Endothelial cell of umbilical vein (primary cell): ENCODE results near the gene TGFBR3. TPM values are rescaled to one million over a fixed set of nuclear protein-coding genes. Genes with fewer than 3 reads are reported as not detected.

Experiments used
- BruUV-seq: library from RNA; stranded (reverse); fragments of 400-500 nt; replicated peaks from 2 replicates; lab custom pipeline; 2021; lab: Mats Ljungman, UMichigan
- CTCF ChIA-PET: fragments of 300-600, 350-600 bp; sonication (Branson Sonifier 250); formaldehyde crosslinking; loops from one replicate; lab custom pipeline; 2021; ENCODE audit warnings: antibody characterized with exemption, inconsistent platforms; lab: Charles Lee
- POLR2A ChIA-PET: fragments of 300-600, 350-600 bp; sonication (Branson Sonifier 250); formaldehyde crosslinking; loops from one replicate; lab custom pipeline; 2021; ENCODE audit warnings: antibody characterized with exemption, inconsistent platforms; lab: Charles Lee
- DNase-seq: peaks from one replicate; pipeline ENCODE4 v3.0.0-alpha.2; 2011; ENCODE audit warnings: low read depth, low spot score
- FAIRE-seq: peaks from 2 replicates; lab custom pipeline; 2011; peaks lifted over from hg19 to GRCh38; lab: Jason Lieb, UNC
- H2AFZ ChIP-seq: 2 replicates; pipeline ENCODE4 v1.6.0; 2012; ENCODE audit warnings: low read depth, low read length, control low read depth, inconsistent platforms
- H3K27ac ChIP-seq: 2 replicates; pipeline ENCODE4 v1.5.1; 2011; ENCODE audit warnings: low read depth, mild to moderate bottlenecking, control low read depth, low read length, moderate library complexity; ENCODE audit not compliant: insufficient read depth
- H3K27me3 ChIP-seq, 2 experiments: 2 replicates each; pipeline versions ENCODE4 v1.6.0 to v1.6.1; 2011; ENCODE audit warnings: low read length in 2 of 2, mixed read lengths in 1 of 2; ENCODE audit not compliant: control insufficient read depth in 2 of 2, insufficient read depth in 2 of 2
- H3K36me3 ChIP-seq, 2 experiments: 2 replicates in 1 of 2; 3 replicates in 1 of 2; pipeline ENCODE4 v1.5.1; 2011; ENCODE audit warnings: low read length in 2 of 2, mild to moderate bottlenecking in 1 of 2, moderate library complexity in 1 of 2; ENCODE audit not compliant: control insufficient read depth in 2 of 2, insufficient read depth in 2 of 2; ENCODE audit errors: extremely low read depth in 1 of 2
- H3K4me1 ChIP-seq: 3 replicates; pipeline ENCODE4 v1.5.1; 2011; ENCODE audit warnings: mild to moderate bottlenecking, low read length; ENCODE audit not compliant: control insufficient read depth, insufficient read depth; ENCODE audit errors: extremely low read depth
- H3K4me2 ChIP-seq: 2 replicates; pipeline ENCODE4 v1.6.1; 2011; ENCODE audit warnings: low read length, control low read depth, mixed read lengths; ENCODE audit not compliant: insufficient read depth
- H3K4me3 ChIP-seq, 3 experiments: fragments of 200-600 bp in 1 of 3; sonication (generic), shearing (Covaris generic) in 1 of 3; replicated peaks in 1 of 3; 2 replicates each; pipeline ENCODE4 v1.5.1; 2011 to 2016; ENCODE audit warnings: control low read depth in 3 of 3, low read length in 3 of 3, mild to moderate bottlenecking in 2 of 3, inconsistent platforms in 1 of 3, low read depth in 1 of 3, moderate library complexity in 1 of 3; ENCODE audit not compliant: insufficient read depth in 1 of 3
- H3K79me2 ChIP-seq: 2 replicates; pipeline ENCODE4 v1.6.0; 2012; ENCODE audit warnings: low read length, inconsistent platforms; ENCODE audit not compliant: control insufficient read depth, insufficient read depth
- H3K9ac ChIP-seq: replicated peaks from 2 replicates; pipeline ENCODE3; 2011; ENCODE audit warnings: low read length, control low read depth; ENCODE audit not compliant: insufficient read depth; ENCODE audit errors: extremely low read depth
- H3K9me1 ChIP-seq: replicated peaks from 3 replicates; pipeline ENCODE4 v1.6.0; 2011; ENCODE audit warnings: mild to moderate bottlenecking, low read length; ENCODE audit not compliant: control insufficient read depth, insufficient read depth; ENCODE audit errors: extremely low read depth
- H3K9me3 ChIP-seq: replicated peaks from 2 replicates; pipeline ENCODE4 v1.5.1; 2012; ENCODE audit warnings: low read length, inconsistent platforms; ENCODE audit not compliant: control insufficient read depth, insufficient read depth
- H4K20me1 ChIP-seq: replicated peaks from 2 replicates; pipeline ENCODE3; 2011; ENCODE audit warnings: mild to moderate bottlenecking, low read length; ENCODE audit not compliant: control insufficient read depth, insufficient read depth; ENCODE audit errors: extremely low read depth
- EZH2 ChIP-seq: IDR thresholded peaks from 2 replicates; pipeline ENCODE4 v1.6.1; 2012; ENCODE audit warnings: borderline replicate concordance, low read depth, mild to moderate bottlenecking, moderate library complexity, low read length, inconsistent platforms; ENCODE audit not compliant: severe bottlenecking
- FOS ChIP-seq: IDR thresholded peaks from 2 replicates; pipeline ENCODE4 v1.6.1; 2011; ENCODE audit warnings: mild to moderate bottlenecking, low read length, moderate library complexity, borderline replicate concordance; ENCODE audit not compliant: insufficient read depth
- GATA2 ChIP-seq: IDR thresholded peaks from 2 replicates; pipeline ENCODE4 v1.7.0; 2011; ENCODE audit warnings: low read depth, mild to moderate bottlenecking, moderate library complexity, mixed read lengths, low read length; ENCODE audit not compliant: insufficient read length, insufficient read depth
- JUN ChIP-seq: IDR thresholded peaks from 2 replicates; pipeline ENCODE4 v1.6.1; 2011; ENCODE audit warnings: borderline replicate concordance, low read depth; ENCODE audit not compliant: insufficient read length, insufficient read depth
- MYC ChIP-seq: IDR thresholded peaks from one replicate; pipeline ENCODE4 v1.6.1; 2011; ENCODE audit warnings: mild to moderate bottlenecking, low read depth, low read length
- POLR2A ChIP-seq: IDR thresholded peaks from 2 replicates; pipeline ENCODE4 v1.6.1; 2012; ENCODE audit warnings: low read depth, mild to moderate bottlenecking, control low read depth, low read length
- POLR2AphosphoS5 ChIP-seq: IDR thresholded peaks from 2 replicates; pipeline ENCODE4 v1.6.1; 2012; ENCODE audit warnings: low read depth, mild to moderate bottlenecking, control low read depth, low read length, moderate library complexity; ENCODE audit not compliant: insufficient read depth
- dilution Hi-C: fragments of 300-500 bp; cut with MboI; formaldehyde crosslinking; loops from one replicate; pipeline ENCODE4 v1.15.0; 2019; ENCODE audit warnings: low sequenced_read_pairs; ENCODE audit not compliant: extremely low pct_ligation_motif_present
- intact Hi-C: fragments of 100-400 bp; cut with micrococcal nuclease; formaldehyde crosslinking; loops from one replicate; pipeline ENCODE4 v1.10.0; 2022
- polyA plus RNA-seq, 4 experiments: library from polyadenylated mRNA; depleted of rRNA in 3 of 4; stranded (reverse) in 3 of 4; unstranded in 1 of 4; fragments of >200 nt; gene quantifications; 2 replicates each; pipeline versions ENCODE4 v1.2.1 to v1.2.3, GENCODE V29; 2011 to 2012; ENCODE audit warnings: missing spikeins in 1 of 4
- total RNA-seq: library from RNA; stranded (reverse); gene quantifications from 2 replicates; pipeline ENCODE4 v1.2.3, GENCODE V29; 2021
- TF ChIP-seq, protein P1 (sequence below): IDR thresholded peaks from 2 replicates; pipeline ENCODE4 v1.6.1; 2011; ENCODE audit not compliant: insufficient read depth, insufficient read length
- TF ChIP-seq, protein P2 (sequence below), 2 donors: IDR thresholded peaks; 1 replicate in 1 of 2; 2 replicates in 1 of 2; pipeline ENCODE4 v1.5.1; 2011; ENCODE audit warnings: low read length in 2 of 2, mild to moderate bottlenecking in 2 of 2, moderate library complexity in 2 of 2, control low read depth in 1 of 2, inconsistent platforms in 1 of 2, low read depth in 1 of 2; ENCODE audit not compliant: insufficient read depth in 1 of 2; ENCODE audit errors: extremely low read depth in 1 of 2

TGFBR3 gene
- total and polyA plus RNA-seq, 2 donors (not counting 3 experiments of a cell fraction or from before 2014, with no cell fraction given): 8.0 to 13.4 TPM

DNA sequence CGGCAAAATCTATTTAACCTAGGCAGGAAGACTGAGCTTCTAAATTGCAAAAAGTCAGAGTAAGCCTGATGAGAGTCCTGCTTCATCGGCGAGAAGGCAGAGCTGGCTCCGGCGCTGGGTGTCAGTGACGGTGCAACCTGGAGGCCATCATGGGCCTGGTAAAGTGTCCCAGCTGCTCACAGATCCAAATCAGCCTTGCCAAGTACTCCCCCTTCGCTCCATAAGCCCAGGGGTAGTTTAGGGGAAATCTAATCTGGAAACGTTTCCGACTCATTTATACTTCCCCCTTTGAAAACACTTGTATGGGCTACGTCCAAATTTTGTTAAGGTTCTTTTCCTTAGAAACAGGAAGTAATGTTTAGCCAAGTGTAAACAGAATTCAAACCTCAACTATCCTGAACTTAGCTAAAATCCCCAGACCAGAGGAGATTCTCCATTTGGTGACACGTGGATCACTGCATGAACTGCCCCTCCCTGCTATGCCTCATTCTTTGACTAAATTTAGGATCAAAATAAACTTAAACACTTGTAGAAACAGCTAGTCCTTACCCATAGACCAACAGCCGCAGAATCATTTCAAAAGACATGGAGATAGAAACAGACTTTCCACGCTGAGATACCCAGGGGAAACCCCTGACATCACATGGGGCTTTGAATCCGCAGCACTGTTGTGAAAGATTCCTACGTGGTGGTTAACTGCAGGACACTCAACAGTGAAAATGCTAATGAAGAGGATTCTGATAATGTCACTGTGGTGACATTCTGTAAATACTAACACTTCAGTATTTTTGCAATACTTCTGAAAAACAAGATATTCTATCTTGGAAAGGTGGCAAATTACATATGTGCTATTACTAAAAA is 172.7 kb downstream of the TGFBR3 start:
- DNase-seq (no peak), FAIRE-seq (no peak)
- no TSS peak for BruUV-seq
- no peaks in the 10 kb centered on the region for H3K79me2 ChIP-seq
- no peak for TF ChIP-seq MYC
- TF ChIP-seq POLR2A: no peak
- TF ChIP-seq JUN: no peak
- TF ChIP-seq, protein P1, sequence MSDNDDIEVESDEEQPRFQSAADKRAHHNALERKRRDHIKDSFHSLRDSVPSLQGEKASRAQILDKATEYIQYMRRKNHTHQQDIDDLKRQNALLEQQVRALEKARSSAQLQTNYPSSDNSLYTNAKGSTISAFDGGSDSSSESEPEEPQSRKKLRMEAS: no peak
- TF ChIP-seq FOS: no peak
- TF ChIP-seq EZH2: no peak
- no peak for TF ChIP-seq POLR2AphosphoS5
- no peak for TF ChIP-seq GATA2
- TF ChIP-seq, protein P2, sequence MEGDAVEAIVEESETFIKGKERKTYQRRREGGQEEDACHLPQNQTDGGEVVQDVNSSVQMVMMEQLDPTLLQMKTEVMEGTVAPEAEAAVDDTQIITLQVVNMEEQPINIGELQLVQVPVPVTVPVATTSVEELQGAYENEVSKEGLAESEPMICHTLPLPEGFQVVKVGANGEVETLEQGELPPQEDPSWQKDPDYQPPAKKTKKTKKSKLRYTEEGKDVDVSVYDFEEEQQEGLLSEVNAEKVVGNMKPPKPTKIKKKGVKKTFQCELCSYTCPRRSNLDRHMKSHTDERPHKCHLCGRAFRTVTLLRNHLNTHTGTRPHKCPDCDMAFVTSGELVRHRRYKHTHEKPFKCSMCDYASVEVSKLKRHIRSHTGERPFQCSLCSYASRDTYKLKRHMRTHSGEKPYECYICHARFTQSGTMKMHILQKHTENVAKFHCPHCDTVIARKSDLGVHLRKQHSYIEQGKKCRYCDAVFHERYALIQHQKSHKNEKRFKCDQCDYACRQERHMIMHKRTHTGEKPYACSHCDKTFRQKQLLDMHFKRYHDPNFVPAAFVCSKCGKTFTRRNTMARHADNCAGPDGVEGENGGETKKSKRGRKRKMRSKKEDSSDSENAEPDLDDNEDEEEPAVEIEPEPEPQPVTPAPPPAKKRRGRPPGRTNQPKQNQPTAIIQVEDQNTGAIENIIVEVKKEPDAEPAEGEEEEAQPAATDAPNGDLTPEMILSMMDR (IDR thresholded peaks at IDR 0.05; ENCODE audit: extremely low read depth in 1 of 2, insufficient read depth in 1 of 2, low read depth in 1 of 2, low read length in 2 of 2): no peak
- no peak overlapping the region for H3K27ac ChIP-seq
- no peak overlapping the region for H3K4me2 ChIP-seq
- POLR2A ChIA-PET: no interaction called here
- peaks cover 0 to 7% of the 10 kb centered on the region in 2 experiments for H3K36me3 ChIP-seq
- no peak overlapping the region for H3K4me3 ChIP-seq
- H4K20me1 ChIP-seq: no peaks in the 10 kb centered on the region
- H3K9me3 ChIP-seq: no peaks in the 10 kb centered on the region
- H3K9me1 ChIP-seq: no peaks in the 10 kb centered on the region
- H2AFZ ChIP-seq: no peak overlapping the region
- H3K4me1 ChIP-seq: no peaks in the 10 kb centered on the region
- CTCF ChIA-PET: no interaction called here
- intact Hi-C loops: loop anchor here (5.0 kb wide), 1 partner anchor 64 kb away; no protein-coding TSS in a partner anchor
- H3K27me3 ChIP-seq: no peaks in the 10 kb centered on the region
- H3K9ac ChIP-seq: no peak overlapping the region
- dilution Hi-C loops: no loop called here
